HEK293T (cell line): ENCODE results near the gene TOMM40L.

Source experiments
- ARNT ChIP-seq: fragments of 450-650 bp; IDR thresholded peaks from 2 replicates; pipeline ENCODE4 v1.6.1; 2017; ENCODE audit warnings: mild to moderate bottlenecking
- BHLHE40 ChIP-seq: fragments of 450-650 bp; IDR thresholded peaks from 2 replicates; pipeline ENCODE4 v1.6.1; 2016; ENCODE audit warnings: mild to moderate bottlenecking, moderate library complexity, borderline replicate concordance
- ELF4 ChIP-seq: fragments of 450-650 bp; IDR thresholded peaks from 2 replicates; pipeline ENCODE4 v1.6.1; 2017; ENCODE audit warnings: antibody characterized with exemption
- FOXA1 ChIP-seq: fragments of 450-650 bp; IDR thresholded peaks from 2 replicates; pipeline ENCODE4 v1.6.1; 2016; ENCODE audit warnings: mild to moderate bottlenecking
- FOXK2 ChIP-seq: fragments of 450-650 bp; IDR thresholded peaks from 2 replicates; pipeline ENCODE4 v1.6.1; 2016; ENCODE audit warnings: mild to moderate bottlenecking
- FOXM1 ChIP-seq: fragments of 450-650 bp; IDR thresholded peaks from 2 replicates; pipeline ENCODE4 v1.6.1; 2017; ENCODE audit warnings: mild to moderate bottlenecking, borderline replicate concordance
- HDGF ChIP-seq: fragments of 450-650 bp; IDR thresholded peaks from 2 replicates; pipeline ENCODE4 v1.6.1; 2017; ENCODE audit warnings: antibody characterized with exemption, borderline replicate concordance
- NFRKB ChIP-seq: fragments of 450-650 bp; IDR thresholded peaks from 2 replicates; pipeline ENCODE4 v1.6.1; 2016; ENCODE audit warnings: mild to moderate bottlenecking, moderate library complexity
- SP1 ChIP-seq: fragments of 450-650 bp; IDR thresholded peaks from 2 replicates; pipeline ENCODE4 v1.6.1; 2017
- SUZ12 ChIP-seq: fragments of 450-650 bp; IDR thresholded peaks from 2 replicates; pipeline ENCODE4 v1.6.1; 2016; ENCODE audit warnings: mild to moderate bottlenecking
- TARDBP ChIP-seq: fragments of 450-650 bp; IDR thresholded peaks from 2 replicates; pipeline ENCODE4 v1.6.1; 2016
- ZNF384 ChIP-seq: fragments of 450-650 bp; IDR thresholded peaks from 2 replicates; pipeline ENCODE4 v1.6.1; 2016
- TF ChIP-seq, protein P1 (sequence below): fragments of 450-650 bp; IDR thresholded peaks from 2 replicates; pipeline ENCODE4 v1.6.1; 2016

- TF ChIP-seq HDGF (no peak), FOXK2 (no peak), NFRKB (no peak), BHLHE40 (no peak), FOXA1 (no peak), SP1 (no peak), TARDBP (no peak), FOXM1 (no peak), ZNF384 (no peak), ARNT (no peak), ELF4 (no peak), SUZ12 (no peak)
- TF ChIP-seq, protein P1, sequence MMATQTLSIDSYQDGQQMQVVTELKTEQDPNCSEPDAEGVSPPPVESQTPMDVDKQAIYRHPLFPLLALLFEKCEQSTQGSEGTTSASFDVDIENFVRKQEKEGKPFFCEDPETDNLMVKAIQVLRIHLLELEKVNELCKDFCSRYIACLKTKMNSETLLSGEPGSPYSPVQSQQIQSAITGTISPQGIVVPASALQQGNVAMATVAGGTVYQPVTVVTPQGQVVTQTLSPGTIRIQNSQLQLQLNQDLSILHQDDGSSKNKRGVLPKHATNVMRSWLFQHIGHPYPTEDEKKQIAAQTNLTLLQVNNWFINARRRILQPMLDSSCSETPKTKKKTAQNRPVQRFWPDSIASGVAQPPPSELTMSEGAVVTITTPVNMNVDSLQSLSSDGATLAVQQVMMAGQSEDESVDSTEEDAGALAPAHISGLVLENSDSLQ = no peak
Observed at GRCh38 chr1:161185282-161185682, 40.6 kb upstream of the TOMM40L start.
